B cell (primary cell): ENCODE data around the gene LAMC2. TPM values are rescaled to one million over a fixed set of nuclear protein-coding genes. Genes with fewer than 3 reads are reported as not detected.

Source experiments
- ATAC-seq: fragments of 200-7000 bp; cut with Tn5 transposase; one replicate; pipeline ENCODE4 v1.10.0; 2021; ENCODE audit warnings: low read depth, mild to moderate bottlenecking, moderate number of reproducible peaks, moderate library complexity
- CTCF ChIA-PET: fragments of 350-600 bp; sonication (Branson Sonifier 250); formaldehyde crosslinking; loops from one replicate; lab custom pipeline; 2021; ENCODE audit warnings: antibody characterized with exemption, inconsistent platforms; lab: Charles Lee
- POLR2A ChIA-PET: fragments of 350-600 bp; sonication (Branson Sonifier 250); formaldehyde crosslinking; loops from one replicate; lab custom pipeline; 2021; ENCODE audit warnings: antibody characterized with exemption; lab: Charles Lee
- DNase-seq: peaks from one replicate; pipeline ENCODE4 v3.0.0; 2013
- H2AFZ ChIP-seq: 2 replicates; pipeline ENCODE4 v1.6.1; 2012; ENCODE audit warnings: mild to moderate bottlenecking, low read depth, low read length; ENCODE audit not compliant: insufficient read depth, poor library complexity, severe bottlenecking
- H3K27ac ChIP-seq, 2 donors: 1 replicate in 1 of 2; 2 replicates in 1 of 2; pipeline ENCODE4 v1.5.1; 2012 to 2013; ENCODE audit warnings: low read length in 2 of 2, mild to moderate bottlenecking in 2 of 2, moderate library complexity in 1 of 2
- H3K27me3 ChIP-seq, 4 experiments: fragments of 200-600 bp in 1 of 4; sonication (generic) in 1 of 4; replicated peaks in 1 of 4; 1 replicate in 2 of 4; 2 replicates in 2 of 4; pipeline versions ENCODE4 v1.6.1 to v1.7.0; 2013 to 2016; ENCODE audit warnings: low read length in 3 of 4, mild to moderate bottlenecking in 2 of 4, mixed read lengths in 1 of 4, moderate library complexity in 1 of 4; ENCODE audit not compliant: insufficient read depth in 4 of 4, control insufficient read depth in 3 of 4; ENCODE audit errors: control extremely low read depth in 1 of 4
- H3K36me3 ChIP-seq, 2 experiments: replicated peaks in 1 of 2; 1 replicate in 1 of 2; 2 replicates in 1 of 2; pipeline versions ENCODE4 v1.6.1 to v1.7.1; 2013; ENCODE audit warnings: low read length in 1 of 2; ENCODE audit not compliant: insufficient read depth in 2 of 2, control insufficient read depth in 1 of 2; ENCODE audit errors: control extremely low read depth in 1 of 2, extremely low read depth in 1 of 2
- H3K4me1 ChIP-seq, 2 donors: fragments of 200-600 bp in 1 of 2; sonication (generic) in 1 of 2; 1 replicate in 1 of 2; 2 replicates in 1 of 2; pipeline versions ENCODE4 v1.5.1 to v1.6.1; 2013 to 2017; ENCODE audit warnings: low read length in 2 of 2; ENCODE audit not compliant: control insufficient read depth in 2 of 2, insufficient read depth in 2 of 2
- H3K4me2 ChIP-seq: replicated peaks from 2 replicates; pipeline ENCODE3; 2012; ENCODE audit warnings: mild to moderate bottlenecking, low read depth, low read length; ENCODE audit not compliant: poor library complexity, severe bottlenecking
- H3K4me3 ChIP-seq, 5 experiments: fragments of 200-600 bp in 1 of 5; sonication (generic) in 1 of 5; 1 replicate in 3 of 5; 2 replicates in 2 of 5; pipeline versions ENCODE4 v1.5.1 to v1.7.0; 2011 to 2016; ENCODE audit warnings: low read length in 4 of 5, mild to moderate bottlenecking in 4 of 5, low read depth in 2 of 5, control low read depth in 1 of 5, moderate library complexity in 1 of 5; ENCODE audit not compliant: insufficient read depth in 1 of 5; ENCODE audit errors: control extremely low read depth in 1 of 5, extremely low read depth in 1 of 5
- H3K79me2 ChIP-seq: fragments of 200-600 bp; sonication (generic); one replicate; pipeline ENCODE4 v1.6.0; 2016; ENCODE audit warnings: low read length; ENCODE audit not compliant: control insufficient read depth, insufficient read depth
- H3K9ac ChIP-seq: fragments of 200-600 bp; sonication (generic); 2 replicates; pipeline ENCODE4 v1.6.1; 2017; ENCODE audit warnings: mild to moderate bottlenecking, low read length, moderate library complexity
- H3K9me3 ChIP-seq, 3 donors: one replicate each; pipeline versions ENCODE4 v1.6.1 to v1.7.1; 2013; ENCODE audit warnings: low read length in 2 of 3; ENCODE audit not compliant: control insufficient read depth in 2 of 3, insufficient read depth in 1 of 3; ENCODE audit errors: control extremely low read depth in 1 of 3
- H4K20me1 ChIP-seq: 2 replicates; pipeline ENCODE4 v1.6.0; 2012; ENCODE audit warnings: mild to moderate bottlenecking, low read length; ENCODE audit not compliant: insufficient read depth, control insufficient read depth, poor library complexity, severe bottlenecking
- H3K27ac Mint-ChIP-seq: one replicate; pipeline ENCODE4 v1.8.0; 2021; ENCODE audit warnings: mixed read lengths
- H3K27me3 Mint-ChIP-seq: one replicate; pipeline ENCODE4 v1.8.0; 2021; ENCODE audit warnings: mixed read lengths
- H3K4me1 Mint-ChIP-seq: one replicate; pipeline ENCODE4 v1.8.0; 2021; ENCODE audit warnings: mixed read lengths
- H3K4me3 Mint-ChIP-seq: one replicate; pipeline ENCODE4 v1.8.0; 2021; ENCODE audit warnings: mixed read lengths
- H3K9me3 Mint-ChIP-seq: one replicate; pipeline ENCODE4 v1.8.0; 2022; ENCODE audit warnings: mixed read lengths; ENCODE audit not compliant: insufficient read depth
- CTCF ChIP-seq: fragments of 200-600 bp; IDR thresholded peaks from one replicate; pipeline ENCODE4 v1.8.0; 2022; ENCODE audit warnings: antibody characterized with exemption, mild to moderate bottlenecking
- EZH2 ChIP-seq: IDR thresholded peaks from 2 replicates; pipeline ENCODE4 v1.6.1; 2012; ENCODE audit warnings: borderline replicate concordance, low read depth, mild to moderate bottlenecking, moderate library complexity, low read length; ENCODE audit not compliant: insufficient read depth, poor library complexity, severe bottlenecking
- WGBS: methylation state at CpG from one replicate; pipeline ENCODE4 v1.1.5; 2013; ENCODE audit warnings: missing lambda C conversion rate; ENCODE audit not compliant: insufficient coverage; 5-methylcytosine and 5-hydroxymethylcytosine counted together
- intact Hi-C: fragments of 100-400 bp; cut with micrococcal nuclease; formaldehyde crosslinking; loops from one replicate; pipeline ENCODE4 v1.10.0; 2022
- polyA plus RNA-seq: library from polyadenylated mRNA; depleted of rRNA; stranded (reverse); fragments of >200 nt; gene quantifications from 2 replicates; pipeline ENCODE4 v1.2.3, GENCODE V29; 2012
- total RNA-seq, 2 donors: library from RNA; stranded (reverse); fragments of 120-200 nt in 1 of 2; gene quantifications; 1 replicate in 1 of 2; 2 replicates in 1 of 2; pipeline versions ENCODE4 v1.2.3 to v1.2.4, GENCODE V29; 2013 to 2022

The LAMC2 gene
- total and polyA plus RNA-seq, 2 donors (not counting 1 experiment from before 2014, with no cell fraction given), result not detected

GRCh38 chr1:183288583-183288982 lies 102.5 kb downstream of the LAMC2 start:
- ATAC-seq (no peak), DNase-seq (no peak)
- POLR2A ChIA-PET, result no interaction called here
- no peak overlapping the region for H2AFZ ChIP-seq
- TF ChIP-seq EZH2, result no peak
- TF ChIP-seq CTCF, result no peak
- H3K27ac ChIP-seq, result no peak overlapping the region
- H3K4me3 Mint-ChIP-seq, result no peak overlapping the region
- H3K27me3 ChIP-seq, result no peaks in the 10 kb centered on the region
- intact Hi-C loops, result no loop called here
- peaks cover 22% of the 10 kb centered on the region for H3K27me3 Mint-ChIP-seq
- no peaks in the 10 kb centered on the region for H3K4me1 ChIP-seq
- H3K9me3 Mint-ChIP-seq, result no peaks in the 10 kb centered on the region
- H4K20me1 ChIP-seq, result no peaks in the 10 kb centered on the region
- H3K79me2 ChIP-seq, result no peaks in the 10 kb centered on the region
- no peak overlapping the region for H3K9ac ChIP-seq
- CTCF ChIA-PET, result interaction anchor here (3.2 kb wide), 1 partner anchor 11 kb away, joined by 11 read pairs; no protein-coding TSS in a partner anchor
- no peak overlapping the region for H3K4me2 ChIP-seq
- no peaks in the 10 kb centered on the region for H3K4me1 Mint-ChIP-seq
- no peak overlapping the region for H3K4me3 ChIP-seq
- no peak overlapping the region for H3K27ac Mint-ChIP-seq
- H3K36me3 ChIP-seq, result no peaks in the 10 kb centered on the region
- peaks cover 0 to 5% (median 0%) of the 10 kb centered on the region in 3 donors for H3K9me3 ChIP-seq
- 89% methylated on average over 1 of the region's 2 CpGs for WGBS

GRCh38 chr1:183289051-183289496 lies 103.0 kb downstream of the LAMC2 start:
- WGBS, result 94% methylated on average over 8 of the region's 9 CpGs
- H3K27ac Mint-ChIP-seq, result no peak overlapping the region
- H3K27me3 ChIP-seq, result no peaks in the 10 kb centered on the region
- no peaks in the 10 kb centered on the region for H3K4me1 Mint-ChIP-seq
- POLR2A ChIA-PET, result no interaction called here
- TF ChIP-seq CTCF, result no peak
- no peak overlapping the region for H3K9ac ChIP-seq
- no peaks in the 10 kb centered on the region for H3K9me3 Mint-ChIP-seq
- intact Hi-C loops, result no loop called here
- no peak overlapping the region for H3K4me3 ChIP-seq
- no peaks in the 10 kb centered on the region for H3K36me3 ChIP-seq
- H3K27me3 Mint-ChIP-seq, result peaks cover 19% of the 10 kb centered on the region
- H4K20me1 ChIP-seq, result no peaks in the 10 kb centered on the region
- no peak overlapping the region for H2AFZ ChIP-seq
- no peak overlapping the region for H3K4me2 ChIP-seq
- no peaks in the 10 kb centered on the region for H3K79me2 ChIP-seq
- H3K4me1 ChIP-seq, result no peaks in the 10 kb centered on the region
- CTCF ChIA-PET, result interaction anchor here (2.2 to 3.2 kb wide), 2 partner anchors 7 to 12 kb away, joined by 8 to 11 read pairs; no protein-coding TSS in a partner anchor
- H3K27ac ChIP-seq, result no peak overlapping the region
- H3K4me3 Mint-ChIP-seq, result no peak overlapping the region
- no peak for ATAC-seq
- no peak for DNase-seq
- H3K9me3 ChIP-seq, result peaks cover 0 to 5% (median 0%) of the 10 kb centered on the region in 3 donors
